ENCODE results near the gene TYK2. TPM values are rescaled to one million over a fixed set of nuclear protein-coding genes. Genes with fewer than 3 reads are reported as not detected.
"Not testable (repeated sequence)": the region's sequence is repeated elsewhere in the genome, so short reads cannot be mapped to it uniquely, and the experiment has no call there.

The TYK2 gene
- polyA plus RNA-seq, 1 donor = 111 TPM

DNA sequence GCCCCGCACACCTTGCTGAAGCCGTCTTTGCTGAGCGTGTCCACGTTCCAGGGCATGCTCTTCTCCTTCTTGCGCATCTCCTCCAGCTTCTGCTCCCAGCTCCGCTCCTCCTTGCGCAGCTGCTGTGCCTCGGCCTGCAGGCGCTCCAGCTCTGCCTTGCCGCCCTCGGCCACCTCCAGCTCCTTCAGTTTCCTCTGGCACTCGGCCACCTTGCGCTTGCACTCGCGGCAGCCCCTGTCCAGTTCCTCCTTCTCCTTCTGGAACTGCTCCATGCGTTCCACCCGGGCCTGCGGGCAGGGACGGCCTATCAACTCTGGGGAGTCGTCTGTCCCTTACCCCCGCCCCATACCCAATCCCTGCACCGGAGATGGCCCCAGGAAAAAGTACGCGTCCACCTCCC lies 15.5 kb upstream of the TYK2 start:
- Histone ChIP-seq H3K4me1 (ENCODE audit: control insufficient read depth, insufficient read depth, low read length) (no peaks in the 10 kb centered on the region), H3K4me3 (ENCODE audit: low read length) (no peak overlapping the region), H3K36me3 (ENCODE audit: control insufficient read depth, insufficient read depth, low read length) (peaks cover 53% of the 10 kb centered on the region), H3K27me3 (ENCODE audit: control insufficient read depth, insufficient read depth, low read length) (no peaks in the 10 kb centered on the region), H3K9me3 (ENCODE audit: control insufficient read depth, low read depth, low read length) (no peaks in the 10 kb centered on the region), H3K27ac (ENCODE audit: low read length) (no peak overlapping the region)
- DNase-seq = no peak
- WGBS (ENCODE audit: insufficient coverage, low lambda C conversion rate) = 93% methylated on average over 5 of the region's 24 CpGs

DNA sequence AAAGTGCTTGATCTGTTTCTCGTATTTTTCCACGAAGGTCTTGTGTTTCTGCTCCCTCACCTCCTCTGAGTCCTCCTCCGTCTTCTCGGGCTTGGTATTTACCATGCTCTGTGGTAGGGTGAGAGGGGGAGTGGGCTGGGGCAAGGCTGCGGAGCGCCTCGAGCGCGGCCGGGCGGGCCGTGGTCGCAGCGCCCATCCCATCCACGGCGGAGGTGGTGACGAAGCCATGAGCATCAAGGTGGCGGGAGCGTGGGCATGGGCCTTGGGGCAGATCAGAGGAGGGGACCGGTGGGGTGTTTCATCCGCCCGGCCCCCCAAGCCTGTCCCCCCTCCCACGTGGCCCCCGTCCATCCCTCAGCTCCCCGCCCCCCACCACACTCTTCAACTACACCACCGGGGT lies 15.1 kb upstream of the TYK2 start:
- WGBS (ENCODE audit: insufficient coverage, low lambda C conversion rate) = no CpG with 5 or more reads among the region's 26 CpGs
- H3K27ac ChIP-seq (ENCODE audit: low read length) = no peak overlapping the region
- no peak for DNase-seq
- peaks cover 58% of the 10 kb centered on the region for H3K36me3 ChIP-seq (ENCODE audit: control insufficient read depth, insufficient read depth, low read length)
- H3K27me3 ChIP-seq (ENCODE audit: control insufficient read depth, insufficient read depth, low read length) = no peaks in the 10 kb centered on the region
- H3K9me3 ChIP-seq (ENCODE audit: control insufficient read depth, low read depth, low read length) = no peaks in the 10 kb centered on the region
- H3K4me3 ChIP-seq (ENCODE audit: low read length) = no peak overlapping the region
- H3K4me1 ChIP-seq (ENCODE audit: control insufficient read depth, insufficient read depth, low read length) = no peaks in the 10 kb centered on the region

DNA sequence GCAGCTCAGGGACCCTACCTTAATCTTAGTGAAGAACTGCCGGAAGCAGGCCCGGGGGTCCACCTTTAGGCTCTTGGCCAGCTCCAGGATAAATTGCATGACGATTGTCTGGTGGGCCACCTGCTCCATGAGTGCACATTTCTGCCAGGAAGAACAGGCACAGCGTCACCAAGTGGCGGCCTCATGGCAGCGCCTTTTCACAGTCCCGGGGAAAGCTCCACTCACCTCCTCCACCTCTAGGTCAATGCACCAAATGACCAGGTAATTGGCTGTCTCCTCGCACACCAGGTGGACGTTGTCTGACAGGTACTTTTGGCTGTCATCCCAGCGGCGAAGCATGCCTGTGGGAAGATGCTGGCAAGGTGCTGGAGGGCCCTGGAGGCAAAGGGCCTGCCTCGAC lies 14.6 kb upstream of the TYK2 start:
- H3K27ac ChIP-seq (ENCODE audit: low read length) = no peak overlapping the region
- WGBS (ENCODE audit: insufficient coverage, low lambda C conversion rate) = no CpG with 5 or more reads among the region's 12 CpGs
- no peak for DNase-seq
- H3K9me3 ChIP-seq (ENCODE audit: control insufficient read depth, low read depth, low read length) = no peaks in the 10 kb centered on the region
- peaks cover 59% of the 10 kb centered on the region for H3K36me3 ChIP-seq (ENCODE audit: control insufficient read depth, insufficient read depth, low read length)
- no peaks in the 10 kb centered on the region for H3K27me3 ChIP-seq (ENCODE audit: control insufficient read depth, insufficient read depth, low read length)
- H3K4me3 ChIP-seq (ENCODE audit: low read length) = no peak overlapping the region
- no peaks in the 10 kb centered on the region for H3K4me1 ChIP-seq (ENCODE audit: control insufficient read depth, insufficient read depth, low read length)

DNA sequence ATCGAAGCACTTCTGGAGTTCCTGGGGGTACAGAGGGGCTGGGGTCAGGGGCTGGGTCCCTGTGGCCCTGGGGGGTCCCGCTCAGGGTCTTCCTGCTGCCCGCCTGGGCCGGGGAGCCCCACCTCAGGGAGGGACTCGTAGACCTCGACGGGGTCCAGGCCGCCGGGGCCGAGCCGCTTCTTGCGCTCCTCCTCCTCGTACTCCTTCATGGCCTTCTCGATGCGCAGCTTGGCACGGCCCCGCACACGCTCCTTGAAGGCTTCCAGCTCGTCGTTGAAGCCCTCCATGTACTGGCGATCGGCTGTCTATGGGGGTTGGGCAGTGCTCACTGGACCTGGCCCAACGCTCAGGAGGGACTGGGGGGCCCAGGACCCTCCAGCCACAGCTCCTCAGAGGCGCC lies 12.8 kb upstream of the TYK2 start:
- Histone ChIP-seq H3K9me3 (ENCODE audit: control insufficient read depth, low read depth, low read length) (no peaks in the 10 kb centered on the region), H3K36me3 (ENCODE audit: control insufficient read depth, insufficient read depth, low read length) (peaks cover 51% of the 10 kb centered on the region), H3K4me1 (ENCODE audit: control insufficient read depth, insufficient read depth, low read length) (no peaks in the 10 kb centered on the region), H3K27ac (ENCODE audit: low read length) (no peak overlapping the region), H3K27me3 (ENCODE audit: control insufficient read depth, insufficient read depth, low read length) (no peaks in the 10 kb centered on the region), H3K4me3 (ENCODE audit: low read length) (no peak overlapping the region)
- no peak for DNase-seq
- WGBS (ENCODE audit: insufficient coverage, low lambda C conversion rate) = no CpG with 5 or more reads among the region's 24 CpGs

DNA sequence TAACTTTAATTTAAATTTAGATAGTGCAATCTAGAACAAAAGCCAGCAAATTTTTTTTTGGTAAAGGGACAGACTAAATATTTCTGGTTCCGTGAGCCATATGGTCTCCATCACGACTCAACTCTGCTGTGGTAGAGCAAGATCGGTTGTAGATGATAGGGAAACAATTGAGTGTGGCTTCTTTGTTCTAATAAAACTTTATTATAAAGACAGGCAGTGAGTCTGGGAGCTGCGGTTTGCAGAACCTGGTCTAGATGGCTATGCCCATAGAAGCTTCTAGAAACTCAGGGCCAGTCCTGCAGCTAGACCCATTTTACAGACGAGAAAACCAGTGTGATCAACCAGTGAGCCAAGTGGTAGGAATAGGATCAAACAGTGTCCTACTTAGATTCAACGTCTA lies 11.7 kb upstream of the TYK2 start:
- H3K27me3 ChIP-seq (ENCODE audit: control insufficient read depth, insufficient read depth, low read length) = no peaks in the 10 kb centered on the region
- WGBS (ENCODE audit: insufficient coverage, low lambda C conversion rate) = 82% methylated on average over 3 of the region's 6 CpGs
- no peak for DNase-seq
- peaks cover 47% of the 10 kb centered on the region for H3K36me3 ChIP-seq (ENCODE audit: control insufficient read depth, insufficient read depth, low read length)
- H3K4me3 ChIP-seq (ENCODE audit: low read length) = no peak overlapping the region
- H3K9me3 ChIP-seq (ENCODE audit: control insufficient read depth, low read depth, low read length) = no peaks in the 10 kb centered on the region
- no peaks in the 10 kb centered on the region for H3K4me1 ChIP-seq (ENCODE audit: control insufficient read depth, insufficient read depth, low read length)
- H3K27ac ChIP-seq (ENCODE audit: low read length) = no peak overlapping the region

DNA sequence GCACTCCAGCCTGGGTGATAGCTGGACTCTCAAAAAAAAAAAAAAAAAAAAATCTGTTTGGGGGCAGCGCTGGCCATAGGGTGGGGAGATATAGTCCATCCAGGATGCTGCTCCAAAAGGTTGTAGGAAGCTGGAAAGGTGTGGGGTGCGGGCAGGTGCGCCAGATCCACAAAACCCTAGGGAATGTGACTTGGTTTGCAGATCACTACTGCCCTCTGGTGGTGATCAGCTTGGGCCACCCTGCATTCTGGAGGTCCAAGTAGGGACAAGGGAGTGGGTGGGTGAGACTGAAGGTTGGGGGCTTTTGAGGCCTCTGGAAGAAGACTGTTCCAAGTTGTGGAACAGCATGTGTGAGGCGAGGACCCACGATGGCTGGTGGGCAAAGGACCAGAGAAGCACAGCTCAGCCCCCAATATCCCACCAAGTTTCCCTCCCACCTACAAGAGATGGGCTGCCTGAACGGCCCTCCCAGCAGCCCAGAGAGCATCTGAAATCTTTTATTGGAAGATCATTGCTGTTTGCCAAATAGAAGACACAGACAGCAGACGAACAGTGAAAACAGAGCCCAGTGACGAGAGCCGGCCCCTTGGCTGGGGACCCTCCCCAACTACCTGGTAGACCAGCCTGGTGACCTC lies 10.4 kb upstream of the TYK2 start:
- Histone ChIP-seq H3K27ac (ENCODE audit: low read length) (no peak overlapping the region), H3K4me1 (ENCODE audit: control insufficient read depth, insufficient read depth, low read length) (no peaks in the 10 kb centered on the region), H3K27me3 (ENCODE audit: control insufficient read depth, insufficient read depth, low read length) (no peaks in the 10 kb centered on the region), H3K9me3 (ENCODE audit: control insufficient read depth, low read depth, low read length) (no peaks in the 10 kb centered on the region), H3K36me3 (ENCODE audit: control insufficient read depth, insufficient read depth, low read length) (peaks cover 40% of the 10 kb centered on the region), H3K4me3 (ENCODE audit: low read length) (no peak overlapping the region)
- no CpG with 5 or more reads among the region's 9 CpGs for whole genome bisulfite sequencing (ENCODE audit: insufficient coverage, low lambda C conversion rate)
- peak; percentile 50 to 52 for DNase-seq

DNA sequence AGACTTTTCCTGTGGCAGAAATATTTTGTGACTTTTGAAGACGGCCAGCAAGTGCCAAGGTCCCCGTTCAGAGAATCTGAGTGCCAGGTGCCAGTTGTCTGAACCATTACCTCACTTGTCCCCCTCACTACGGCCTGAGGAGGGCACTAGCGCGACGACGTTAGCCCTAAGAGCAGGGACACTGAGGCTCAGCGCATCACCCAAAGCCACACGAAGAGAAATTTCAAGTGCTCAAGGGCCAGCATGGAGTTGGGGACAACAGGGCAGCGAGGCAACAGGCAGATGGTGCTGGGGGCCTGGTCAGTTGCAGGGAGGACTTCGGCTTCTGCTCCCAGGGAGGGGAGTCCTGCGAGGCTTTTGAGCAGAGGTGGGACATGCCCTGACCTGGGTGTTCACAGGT lies 9.5 kb upstream of the TYK2 start:
- Histone ChIP-seq H3K27me3 (ENCODE audit: control insufficient read depth, insufficient read depth, low read length) (no peaks in the 10 kb centered on the region), H3K4me3 (ENCODE audit: low read length) (no peak overlapping the region), H3K27ac (ENCODE audit: low read length) (no peak overlapping the region), H3K36me3 (ENCODE audit: control insufficient read depth, insufficient read depth, low read length) (peaks cover 36% of the 10 kb centered on the region), H3K4me1 (ENCODE audit: control insufficient read depth, insufficient read depth, low read length) (no peaks in the 10 kb centered on the region), H3K9me3 (ENCODE audit: control insufficient read depth, low read depth, low read length) (no peaks in the 10 kb centered on the region)
- no CpG with 5 or more reads among the region's 12 CpGs for WGBS (ENCODE audit: insufficient coverage, low lambda C conversion rate)
- no peak for DNase-seq

DNA sequence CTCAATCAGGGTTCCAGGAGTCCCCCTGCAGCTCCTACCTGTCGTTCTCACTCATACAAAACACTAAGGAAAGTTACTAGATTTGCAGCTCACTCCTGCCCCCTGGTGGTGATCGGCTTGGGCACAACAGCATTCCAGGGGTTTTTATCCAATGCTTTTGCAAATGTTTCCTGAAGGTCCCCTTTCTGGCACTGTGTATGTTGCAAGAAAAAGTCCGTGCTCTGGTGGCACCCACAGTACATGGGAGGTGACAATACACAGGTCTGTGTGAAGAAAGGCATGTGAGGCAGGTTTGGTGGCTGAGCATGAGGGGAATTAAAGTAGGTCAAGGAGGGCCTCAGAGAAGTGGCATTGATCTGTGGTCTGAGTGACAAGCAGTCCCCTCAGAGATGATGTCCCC lies 8.6 kb upstream of the TYK2 start:
- Histone ChIP-seq H3K36me3 (ENCODE audit: control insufficient read depth, insufficient read depth, low read length) (peaks cover 29% of the 10 kb centered on the region), H3K27ac (ENCODE audit: low read length) (no peak overlapping the region), H3K9me3 (ENCODE audit: control insufficient read depth, low read depth, low read length) (no peaks in the 10 kb centered on the region), H3K27me3 (ENCODE audit: control insufficient read depth, insufficient read depth, low read length) (no peaks in the 10 kb centered on the region), H3K4me3 (ENCODE audit: low read length) (no peak overlapping the region), H3K4me1 (ENCODE audit: control insufficient read depth, insufficient read depth, low read length) (no peaks in the 10 kb centered on the region)
- peak; percentile 70 to 74 for DNase-seq
- WGBS (ENCODE audit: insufficient coverage, low lambda C conversion rate) = no CpG with 5 or more reads among the region's 3 CpGs

DNA sequence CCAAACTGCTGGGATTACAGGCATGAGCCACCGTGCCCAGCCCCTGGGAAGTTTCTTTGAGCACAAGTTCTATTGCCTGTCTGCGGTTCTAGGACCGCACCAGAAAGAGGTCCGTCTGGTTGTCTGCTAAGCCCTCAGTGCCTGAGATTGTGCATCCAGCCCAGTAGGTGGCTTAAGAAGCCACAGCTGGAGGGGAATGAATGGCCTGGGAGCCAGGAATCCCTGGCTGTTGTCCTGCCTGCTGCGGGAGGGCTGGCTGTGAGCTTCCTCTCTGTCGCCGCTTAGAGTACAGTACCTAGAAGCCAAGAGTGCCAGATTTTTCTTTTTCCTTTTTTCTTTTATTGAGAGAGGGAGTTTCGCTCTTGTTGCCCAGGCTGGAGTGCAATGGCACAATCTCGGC lies 4.2 kb upstream of the TYK2 start:
- no peak for DNase-seq
- peaks cover 7% of the 10 kb centered on the region for H3K4me1 ChIP-seq (ENCODE audit: control insufficient read depth, insufficient read depth, low read length)
- no peaks in the 10 kb centered on the region for H3K36me3 ChIP-seq (ENCODE audit: control insufficient read depth, insufficient read depth, low read length)
- H3K27me3 ChIP-seq (ENCODE audit: control insufficient read depth, insufficient read depth, low read length) = no peaks in the 10 kb centered on the region
- H3K4me3 ChIP-seq (ENCODE audit: low read length) = no peak overlapping the region
- WGBS (ENCODE audit: insufficient coverage, low lambda C conversion rate) = no CpG with 5 or more reads among the region's 9 CpGs
- no peaks in the 10 kb centered on the region for H3K9me3 ChIP-seq (ENCODE audit: control insufficient read depth, low read depth, low read length)
- H3K27ac ChIP-seq (ENCODE audit: low read length) = no peak overlapping the region

DNA sequence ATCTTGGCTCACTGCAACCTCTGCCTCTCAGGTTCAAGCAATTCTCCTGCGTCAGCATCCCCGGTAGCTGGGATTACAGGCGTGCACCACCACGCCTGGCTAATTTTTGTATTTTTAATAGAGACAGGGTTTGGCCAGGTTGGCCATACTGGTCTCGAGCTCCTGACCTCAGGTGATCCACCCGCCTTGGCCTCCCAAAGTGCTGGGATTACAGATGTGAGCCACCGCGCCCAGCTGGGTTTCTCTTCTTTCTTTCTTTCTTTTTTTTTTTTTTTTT lies 2.8 kb upstream of the TYK2 start:
- H3K4me3 ChIP-seq (ENCODE audit: low read length); H3K27ac ChIP-seq (ENCODE audit: low read length); H3K27me3 ChIP-seq (ENCODE audit: control insufficient read depth, insufficient read depth, low read length); H3K4me1 ChIP-seq (ENCODE audit: control insufficient read depth, insufficient read depth, low read length); H3K36me3 ChIP-seq (ENCODE audit: control insufficient read depth, insufficient read depth, low read length); H3K9me3 ChIP-seq (ENCODE audit: control insufficient read depth, low read depth, low read length); DNase-seq: not testable (repeated sequence)
- WGBS (ENCODE audit: insufficient coverage, low lambda C conversion rate) = 100% methylated on average over 1 of the region's 8 CpGs

DNA sequence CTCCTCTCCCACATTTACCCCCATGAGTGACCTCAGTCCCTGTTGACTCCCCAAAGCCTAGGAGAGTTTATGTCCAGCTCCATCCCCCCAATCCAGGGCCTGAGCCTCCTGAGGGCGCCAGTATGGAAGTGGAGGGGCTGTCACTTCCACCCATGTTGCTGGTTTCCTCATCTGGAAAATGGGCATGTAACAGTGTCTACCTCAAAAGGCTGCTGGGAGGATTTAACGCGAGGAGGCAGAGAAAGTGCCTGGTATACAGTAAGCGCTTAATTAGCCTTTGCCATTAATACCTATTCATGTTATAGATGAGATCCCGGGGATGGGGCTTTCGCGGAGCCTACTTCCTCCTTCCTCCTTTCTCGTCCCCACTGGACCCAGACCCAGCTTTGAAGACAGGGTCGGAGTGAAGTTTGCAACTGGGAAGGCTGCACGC lies 476 bp downstream of the TYK2 start:
- H3K9me3 ChIP-seq (ENCODE audit: control insufficient read depth, low read depth, low read length) = no peaks in the 10 kb centered on the region
- H3K4me1 ChIP-seq (ENCODE audit: control insufficient read depth, insufficient read depth, low read length) = peaks cover 9% of the 10 kb centered on the region
- DNase-seq = peak in 1 of 2 donors; percentile 14
- H3K4me3 ChIP-seq (ENCODE audit: low read length) = peak overlapping the region; percentile 95
- no peaks in the 10 kb centered on the region for H3K27me3 ChIP-seq (ENCODE audit: control insufficient read depth, insufficient read depth, low read length)
- H3K27ac ChIP-seq (ENCODE audit: low read length) = peak overlapping the region; percentile 43
- peaks cover 15% of the 10 kb centered on the region for H3K36me3 ChIP-seq (ENCODE audit: control insufficient read depth, insufficient read depth, low read length)
- WGBS (ENCODE audit: insufficient coverage, low lambda C conversion rate) = no CpG with 5 or more reads among the region's 10 CpGs
